Naive thymus-derived CD4-positive, alpha-beta T cell (primary cell): ENCODE data around the gene COL23A1. TPM values are rescaled to one million over a fixed set of nuclear protein-coding genes. Genes with fewer than 3 reads are reported as not detected.
A peak's percentile ranks its signal among the peaks of the same experiment; 100 is the strongest.

Experiments used
- ATAC-seq: fragments of 150-1000 bp; cut with Tn5 transposase; 2 replicates; pipeline ENCODE4 v1.10.0; 2021; ENCODE audit warnings: mild to moderate bottlenecking, moderate library complexity
- CTCF ChIA-PET: fragments of 350-600 bp; sonication (Branson Sonifier 250); formaldehyde crosslinking; loops from one replicate; lab custom pipeline; 2021; ENCODE audit warnings: antibody characterized with exemption; lab: Charles Lee
- POLR2A ChIA-PET: fragments of 350-600 bp; sonication (Branson Sonifier 250); formaldehyde crosslinking; loops from one replicate; lab custom pipeline; 2021; ENCODE audit warnings: antibody characterized with exemption, inconsistent platforms; lab: Charles Lee
- DNase-seq, 9 donors: peaks; one replicate each; pipeline versions ENCODE4 v3.0.0 to v3.0.0-alpha.2; 2020 to 2022; ENCODE audit warnings: mixed read lengths in 1 of 9
- H3K27ac ChIP-seq: one replicate; pipeline ENCODE4 v1.7.0; 2013; ENCODE audit warnings: mild to moderate bottlenecking, low read depth, low read length, moderate library complexity
- H3K27me3 ChIP-seq, 2 donors: one replicate each; pipeline ENCODE4 v1.7.0; 2013; ENCODE audit warnings: low read length in 2 of 2, mild to moderate bottlenecking in 2 of 2, moderate library complexity in 2 of 2; ENCODE audit not compliant: control insufficient read depth in 2 of 2, insufficient read depth in 2 of 2
- H3K36me3 ChIP-seq, 3 experiments: 1 replicate in 2 of 3; 2 replicates in 1 of 3; pipeline ENCODE4 v1.7.0; 2013; ENCODE audit warnings: low read length in 3 of 3, mild to moderate bottlenecking in 3 of 3, moderate library complexity in 1 of 3; ENCODE audit not compliant: insufficient read depth in 3 of 3, control insufficient read depth in 2 of 3
- H3K4me1 ChIP-seq, 2 donors: one replicate each; pipeline ENCODE4 v1.7.0; 2013; ENCODE audit warnings: low read length in 2 of 2, mild to moderate bottlenecking in 2 of 2, moderate library complexity in 1 of 2; ENCODE audit not compliant: control insufficient read depth in 2 of 2, insufficient read depth in 2 of 2
- H3K4me3 ChIP-seq: 2 replicates; pipeline ENCODE4 v1.7.0; 2013; ENCODE audit warnings: mild to moderate bottlenecking, low read length
- H3K9me3 ChIP-seq, 3 experiments: 1 replicate in 2 of 3; 2 replicates in 1 of 3; pipeline ENCODE4 v1.7.0; 2013; ENCODE audit warnings: low read length in 3 of 3; ENCODE audit not compliant: control insufficient read depth in 2 of 3
- H3K27ac Mint-ChIP-seq, 9 donors: one replicate each; pipeline ENCODE4 v1.8.0; 2020 to 2022; ENCODE audit warnings: mixed read lengths in 9 of 9, mild to moderate bottlenecking in 8 of 9, moderate library complexity in 5 of 9, inconsistent platforms in 2 of 9
- H3K27me3 Mint-ChIP-seq, 5 donors: one replicate each; pipeline ENCODE4 v1.8.0; 2021 to 2022; ENCODE audit warnings: mixed read lengths in 5 of 5, mild to moderate bottlenecking in 1 of 5
- H3K36me3 Mint-ChIP-seq, 5 donors: one replicate each; pipeline ENCODE4 v1.8.0; 2020 to 2022; ENCODE audit warnings: mixed read lengths in 5 of 5, mild to moderate bottlenecking in 3 of 5, inconsistent platforms in 1 of 5
- H3K4me1 Mint-ChIP-seq, 7 donors: one replicate each; pipeline ENCODE4 v1.8.0; 2020 to 2022; ENCODE audit warnings: mixed read lengths in 7 of 7, mild to moderate bottlenecking in 3 of 7, inconsistent platforms in 1 of 7
- H3K4me3 Mint-ChIP-seq, 10 donors: one replicate each; pipeline ENCODE4 v1.8.0; 2020 to 2022; ENCODE audit warnings: mild to moderate bottlenecking in 10 of 10, mixed read lengths in 10 of 10, moderate library complexity in 6 of 10, inconsistent platforms in 2 of 10
- H3K9me3 Mint-ChIP-seq, 11 donors: one replicate each; pipeline ENCODE4 v1.8.0; 2020 to 2022; ENCODE audit warnings: mixed read lengths in 11 of 11, mild to moderate bottlenecking in 4 of 11, inconsistent platforms in 1 of 11, moderate library complexity in 1 of 11
- intact Hi-C, 2 donors: fragments of 100-400 bp; cut with micrococcal nuclease; formaldehyde crosslinking; loops; one replicate each; pipeline ENCODE4 v1.15.1; 2023
- polyA plus RNA-seq, 2 donors: library from polyadenylated mRNA; unstranded; fragments of 300-500 nt; fragmentation: Illumina TruSeq; gene quantifications; one replicate each; pipeline ENCODE4 v1.2.3, GENCODE V29; 2021
- total RNA-seq, 6 experiments: library from RNA in 5 of 6; stranded (reverse) in 5 of 6; gene quantifications; 1 replicate in 5 of 6; 2 replicates in 1 of 6; pipeline ENCODE4 v1.2.3 and lab custom pipeline; 2021 to 2026

COL23A1 gene
- total and polyA plus RNA-seq, 7 experiments from 2014 or later: 0.13 to 0.32 (median 0.22) TPM; not detected in 4

DNA sequence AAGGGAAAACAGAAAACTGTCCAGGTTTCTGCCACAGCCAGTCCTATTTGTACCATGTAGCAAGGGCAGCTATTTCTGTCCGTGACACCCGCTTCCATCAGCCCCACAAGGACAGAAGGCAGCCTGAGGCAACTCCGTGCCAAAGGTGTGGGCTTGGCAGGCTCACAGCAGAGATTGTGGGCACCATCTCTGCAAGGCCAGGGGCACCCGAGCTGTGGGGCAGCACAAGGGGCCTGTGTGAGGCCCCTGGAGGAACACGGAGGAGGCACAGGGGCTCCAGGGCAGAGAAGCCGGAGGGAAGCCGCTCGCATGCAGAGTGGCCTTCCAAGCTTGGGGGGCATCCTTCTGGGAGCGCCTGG, 43.5 kb downstream of the COL23A1 start:
- ATAC-seq (no peak), DNase-seq (no peak)
- CTCF ChIA-PET: no interaction called here
- Mint-ChIP-seq H3K27me3 (peaks cover 0 to 7% (median 0%) of the 10 kb centered on the region in 5 donors), H3K27ac (no peak overlapping the region), H3K9me3 (peaks cover 0 to 1% (median 0%) of the 10 kb centered on the region in 11 donors), H3K4me1 (no peaks in the 10 kb centered on the region), H3K36me3 (no peaks in the 10 kb centered on the region), H3K4me3 (no peak overlapping the region)
- no peak overlapping the region for H3K4me3 ChIP-seq
- intact Hi-C loops: no loop called here
- H3K4me1 ChIP-seq: no peaks in the 10 kb centered on the region
- H3K27me3 ChIP-seq: no peaks in the 10 kb centered on the region
- H3K9me3 ChIP-seq: no peaks in the 10 kb centered on the region
- POLR2A ChIA-PET: no interaction called here
- H3K27ac ChIP-seq: no peak overlapping the region
- H3K36me3 ChIP-seq: no peaks in the 10 kb centered on the region

DNA sequence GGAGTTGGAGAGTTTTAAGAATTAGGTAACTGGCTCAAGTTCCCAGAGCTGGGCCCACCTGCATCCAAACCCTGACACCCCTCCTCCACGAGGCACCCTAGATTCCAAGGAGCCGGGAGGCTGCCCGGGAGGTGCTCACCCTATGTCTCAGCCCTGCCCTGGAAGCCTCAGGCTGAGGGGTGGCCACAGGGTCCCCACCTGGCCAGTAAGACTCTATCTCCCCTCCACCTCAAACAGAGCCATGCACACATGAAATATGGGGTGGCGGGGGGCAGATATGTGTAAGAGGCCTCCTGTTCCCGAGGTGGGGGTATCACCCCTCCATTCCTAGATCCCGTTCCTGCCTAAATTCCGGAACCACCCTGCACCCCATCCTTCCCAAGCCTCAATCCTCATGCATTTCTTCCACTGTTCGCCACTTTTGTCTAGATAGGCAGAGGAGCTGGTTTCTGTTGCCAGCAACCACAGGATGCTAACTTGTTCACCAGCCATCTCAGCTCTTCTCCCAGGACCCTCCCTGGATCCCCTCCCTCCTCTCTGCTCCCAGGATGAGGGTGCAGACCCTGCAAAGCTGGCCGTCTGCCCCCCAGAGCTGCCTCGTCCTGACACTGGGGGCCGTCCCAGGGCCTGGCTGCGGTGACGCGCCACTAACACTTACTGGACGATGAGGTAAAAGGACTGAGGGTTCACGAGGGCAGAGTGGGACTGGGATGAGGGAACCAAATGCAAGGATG, 44.1 kb downstream of the COL23A1 start:
- H3K27ac Mint-ChIP-seq: peak overlapping the region in 1 of 9 donors; percentile 20

DNA sequence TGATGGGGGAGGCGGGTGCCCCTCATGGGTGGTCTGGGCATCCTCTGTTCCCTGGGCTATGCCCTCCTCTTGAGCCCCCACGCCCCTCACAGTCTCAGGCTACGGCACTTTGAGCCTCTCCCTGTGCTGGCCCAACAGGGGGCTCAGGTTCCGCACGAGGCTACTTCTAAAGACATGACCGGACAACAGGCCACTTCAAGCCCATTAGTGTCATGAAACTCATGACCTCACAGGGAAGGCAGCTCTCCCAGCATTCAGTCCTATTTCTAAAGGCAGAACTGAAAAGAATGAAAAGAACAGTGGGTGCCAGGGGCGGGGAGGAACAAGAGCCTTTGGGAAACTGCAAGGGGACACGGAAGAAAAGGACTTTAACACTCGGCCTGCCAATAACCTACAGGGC, 45.0 kb downstream of the COL23A1 start:
- Mint-ChIP-seq H3K27ac (peak overlapping the region in 1 of 9 donors; percentile 44), H3K27me3 (peaks cover 0 to 4% (median 0%) of the 10 kb centered on the region in 5 donors), H3K4me3 (no peak overlapping the region), H3K4me1 (no peaks in the 10 kb centered on the region), H3K36me3 (no peaks in the 10 kb centered on the region), H3K9me3 (peaks cover 0 to 1% (median 0%) of the 10 kb centered on the region in 11 donors)
- ChIA-PET POLR2A (no interaction called here), CTCF (no interaction called here)
- Histone ChIP-seq H3K4me1 (no peaks in the 10 kb centered on the region), H3K36me3 (no peaks in the 10 kb centered on the region), H3K9me3 (no peaks in the 10 kb centered on the region), H3K27me3 (no peaks in the 10 kb centered on the region), H3K4me3 (no peak overlapping the region), H3K27ac (no peak overlapping the region)
- intact Hi-C loops: no loop called here
- no peak for DNase-seq
- ATAC-seq: no peak

More for the DNA sequence above, 44.1 kb downstream of the COL23A1 start:
- no peak for ATAC-seq
- Histone ChIP-seq H3K9me3 (no peaks in the 10 kb centered on the region), H3K27ac (no peak overlapping the region), H3K36me3 (no peaks in the 10 kb centered on the region), H3K4me1 (no peaks in the 10 kb centered on the region), H3K27me3 (no peaks in the 10 kb centered on the region), H3K4me3 (no peak overlapping the region)
- Mint-ChIP-seq H3K9me3 (peaks cover 0 to 1% (median 0%) of the 10 kb centered on the region in 11 donors), H3K36me3 (no peaks in the 10 kb centered on the region), H3K4me3 (no peak overlapping the region), H3K27me3 (peaks cover 0 to 4% (median 0%) of the 10 kb centered on the region in 5 donors), H3K4me1 (no peaks in the 10 kb centered on the region)
- ChIA-PET CTCF (no interaction called here), POLR2A (no interaction called here)
- DNase-seq: no peak
- intact Hi-C loops: no loop called here

DNA sequence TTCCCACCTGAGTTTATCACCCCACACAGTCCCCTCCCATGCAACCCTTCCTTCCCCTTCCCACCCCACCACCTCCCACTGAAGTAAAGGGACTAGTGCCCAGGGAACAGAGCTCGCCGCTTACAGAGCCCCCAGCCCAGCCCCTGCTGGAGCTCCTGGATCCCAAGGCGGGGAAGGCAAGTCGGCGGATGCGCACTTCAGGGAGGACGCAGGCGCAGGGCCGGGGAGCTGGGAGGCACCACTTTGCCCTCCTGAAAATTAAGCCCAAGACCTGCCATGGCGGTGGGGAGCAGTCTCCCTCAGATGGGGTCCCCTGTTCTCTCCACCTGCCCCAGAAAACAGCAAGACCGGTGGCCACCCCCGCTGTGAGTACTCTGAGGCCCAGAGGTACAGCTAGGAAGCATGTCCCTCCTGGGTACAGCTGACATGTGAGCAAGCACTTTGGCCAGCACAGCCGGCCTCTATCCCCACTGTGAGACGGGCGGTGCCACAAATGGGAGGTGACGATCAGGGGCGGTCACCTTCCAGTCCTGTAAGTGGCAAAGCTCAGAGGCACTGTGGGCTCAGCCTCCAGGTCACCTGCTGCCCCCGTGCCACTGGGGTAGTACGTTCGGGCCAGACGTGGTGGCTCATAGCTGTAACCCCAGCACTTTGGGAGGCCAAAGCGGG, 45.9 kb downstream of the COL23A1 start:
- Histone ChIP-seq H3K9me3 (no peaks in the 10 kb centered on the region), H3K27ac (no peak overlapping the region), H3K4me3 (no peak overlapping the region), H3K4me1 (no peaks in the 10 kb centered on the region), H3K36me3 (no peaks in the 10 kb centered on the region), H3K27me3 (no peaks in the 10 kb centered on the region)
- ChIA-PET POLR2A (no interaction called here), CTCF (no interaction called here)
- intact Hi-C loops: no loop called here
- H3K4me3 Mint-ChIP-seq: no peak overlapping the region
- no peaks in the 10 kb centered on the region for H3K4me1 Mint-ChIP-seq
- H3K9me3 Mint-ChIP-seq: peaks cover 0 to 1% (median 0%) of the 10 kb centered on the region in 11 donors
- no peak for DNase-seq
- ATAC-seq: no peak
- no peaks in the 10 kb centered on the region for H3K36me3 Mint-ChIP-seq
- peaks cover 0 to 4% (median 0%) of the 10 kb centered on the region in 5 donors for H3K27me3 Mint-ChIP-seq
- H3K27ac Mint-ChIP-seq: no peak overlapping the region

DNA sequence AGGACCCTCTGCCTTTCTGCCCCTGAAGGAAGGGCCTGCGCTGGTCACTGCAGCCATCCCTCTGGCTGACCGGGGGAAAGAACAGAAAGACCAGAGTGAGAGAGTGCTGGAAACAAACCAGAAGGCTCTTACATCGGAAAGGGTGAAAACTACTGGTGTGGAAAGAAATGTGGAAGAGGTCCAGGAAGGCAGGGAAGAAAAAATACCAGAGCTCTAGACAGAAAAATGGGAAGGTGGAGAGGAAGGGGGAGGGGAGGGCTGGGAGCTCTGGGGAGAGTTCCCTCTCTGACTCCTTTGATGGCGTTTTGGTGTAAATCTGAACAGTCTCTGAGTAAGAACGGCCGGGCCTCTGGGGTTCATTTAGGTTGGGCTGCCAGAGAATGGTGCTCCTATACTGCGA, 47.7 kb downstream of the COL23A1 start:
- H3K9me3 ChIP-seq: no peaks in the 10 kb centered on the region
- ChIA-PET POLR2A (no interaction called here), CTCF (interaction anchor here (0.9 kb wide), 1 partner anchor 8 kb away, joined by 3 read pairs; no protein-coding TSS in a partner anchor)
- H3K4me1 ChIP-seq: no peaks in the 10 kb centered on the region
- no peaks in the 10 kb centered on the region for H3K36me3 Mint-ChIP-seq
- no peak overlapping the region for H3K4me3 Mint-ChIP-seq
- H3K4me1 Mint-ChIP-seq: no peaks in the 10 kb centered on the region
- ATAC-seq: no peak
- intact Hi-C loops: no loop called here
- H3K27ac Mint-ChIP-seq: no peak overlapping the region
- no peaks in the 10 kb centered on the region for H3K36me3 ChIP-seq
- H3K4me3 ChIP-seq: no peak overlapping the region
- no peak overlapping the region for H3K27ac ChIP-seq
- H3K27me3 ChIP-seq: no peaks in the 10 kb centered on the region
- no peak for DNase-seq
- H3K9me3 Mint-ChIP-seq: peaks cover 0 to 1% (median 0%) of the 10 kb centered on the region in 11 donors
- peaks cover 0 to 4% (median 0%) of the 10 kb centered on the region in 5 donors for H3K27me3 Mint-ChIP-seq

DNA sequence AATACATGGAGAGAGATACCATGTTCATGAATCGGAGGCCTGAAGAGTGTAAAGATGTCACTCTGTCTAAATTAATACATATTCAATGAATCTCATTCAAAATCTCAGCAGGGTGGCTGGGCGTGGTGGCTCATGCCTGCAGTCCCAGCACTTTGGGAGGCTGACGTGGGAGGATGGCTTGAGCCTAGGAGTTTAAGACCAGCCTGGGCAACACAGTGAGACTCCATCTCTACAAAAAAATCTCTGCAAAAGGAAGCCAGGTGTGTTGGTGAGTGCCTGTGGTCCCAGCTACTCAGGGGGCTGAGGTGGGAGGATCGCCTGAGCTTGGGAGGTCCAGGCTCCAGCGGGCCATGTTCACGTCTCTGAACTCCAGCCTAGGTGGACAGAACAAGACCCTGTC, 49.7 kb downstream of the COL23A1 start:
- Mint-ChIP-seq H3K36me3 (no peaks in the 10 kb centered on the region), H3K27me3 (peaks cover 0 to 3% (median 0%) of the 10 kb centered on the region in 5 donors), H3K9me3 (peaks cover 0 to 1% (median 0%) of the 10 kb centered on the region in 11 donors), H3K4me1 (no peaks in the 10 kb centered on the region), H3K27ac (no peak overlapping the region), H3K4me3 (no peak overlapping the region)
- Histone ChIP-seq H3K4me1 (no peaks in the 10 kb centered on the region), H3K4me3 (no peak overlapping the region), H3K27me3 (no peaks in the 10 kb centered on the region), H3K9me3 (no peaks in the 10 kb centered on the region), H3K36me3 (no peaks in the 10 kb centered on the region), H3K27ac (no peak overlapping the region)
- DNase-seq: no peak
- ChIA-PET POLR2A (no interaction called here), CTCF (no interaction called here)
- intact Hi-C loops: no loop called here
- no peak for ATAC-seq
